ENCODE results near the gene GNB1. TPM values are rescaled to one million over a fixed set of nuclear protein-coding genes. Genes with fewer than 3 reads are reported as not detected.

The GNB1 gene
- total RNA-seq, 1 donor from 2014 or later = 328 TPM

DNA sequence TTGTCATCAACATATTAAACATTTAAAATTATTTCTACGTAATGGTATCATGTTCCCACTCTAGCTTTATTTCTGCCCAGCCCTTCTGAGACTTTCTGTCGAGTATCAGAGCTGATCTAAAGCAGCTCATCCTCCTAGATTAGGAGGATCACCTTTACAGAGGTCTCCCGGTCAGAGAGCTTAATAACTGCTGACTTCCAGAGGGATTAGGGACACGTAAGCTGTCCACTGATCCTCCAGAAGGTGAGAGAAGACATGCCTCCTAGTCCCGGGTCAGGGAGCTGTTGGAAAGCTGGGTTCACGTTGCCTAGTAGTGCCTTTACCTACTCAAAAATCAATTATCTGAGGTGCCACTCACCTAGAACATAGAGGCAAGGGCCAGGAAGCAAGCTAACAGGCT, 81.4 kb downstream of the GNB1 start:
- intact Hi-C loops (cut with DNase I) = no loop called here
- Histone ChIP-seq H3K4me3 (no peak overlapping the region), H3K27ac (no peak overlapping the region), H3K27me3 (no peaks in the 10 kb centered on the region), H3K4me1 (no peaks in the 10 kb centered on the region), H3K9me3 (no peaks in the 10 kb centered on the region), H3K36me3 (peaks cover 81% of the 10 kb centered on the region)
- DNase-seq (peak; percentile 6), ATAC-seq (no peak)
- TF ChIP-seq, protein P1, sequence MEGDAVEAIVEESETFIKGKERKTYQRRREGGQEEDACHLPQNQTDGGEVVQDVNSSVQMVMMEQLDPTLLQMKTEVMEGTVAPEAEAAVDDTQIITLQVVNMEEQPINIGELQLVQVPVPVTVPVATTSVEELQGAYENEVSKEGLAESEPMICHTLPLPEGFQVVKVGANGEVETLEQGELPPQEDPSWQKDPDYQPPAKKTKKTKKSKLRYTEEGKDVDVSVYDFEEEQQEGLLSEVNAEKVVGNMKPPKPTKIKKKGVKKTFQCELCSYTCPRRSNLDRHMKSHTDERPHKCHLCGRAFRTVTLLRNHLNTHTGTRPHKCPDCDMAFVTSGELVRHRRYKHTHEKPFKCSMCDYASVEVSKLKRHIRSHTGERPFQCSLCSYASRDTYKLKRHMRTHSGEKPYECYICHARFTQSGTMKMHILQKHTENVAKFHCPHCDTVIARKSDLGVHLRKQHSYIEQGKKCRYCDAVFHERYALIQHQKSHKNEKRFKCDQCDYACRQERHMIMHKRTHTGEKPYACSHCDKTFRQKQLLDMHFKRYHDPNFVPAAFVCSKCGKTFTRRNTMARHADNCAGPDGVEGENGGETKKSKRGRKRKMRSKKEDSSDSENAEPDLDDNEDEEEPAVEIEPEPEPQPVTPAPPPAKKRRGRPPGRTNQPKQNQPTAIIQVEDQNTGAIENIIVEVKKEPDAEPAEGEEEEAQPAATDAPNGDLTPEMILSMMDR (IDR thresholded peaks at IDR 0.05) = no peak

DNA sequence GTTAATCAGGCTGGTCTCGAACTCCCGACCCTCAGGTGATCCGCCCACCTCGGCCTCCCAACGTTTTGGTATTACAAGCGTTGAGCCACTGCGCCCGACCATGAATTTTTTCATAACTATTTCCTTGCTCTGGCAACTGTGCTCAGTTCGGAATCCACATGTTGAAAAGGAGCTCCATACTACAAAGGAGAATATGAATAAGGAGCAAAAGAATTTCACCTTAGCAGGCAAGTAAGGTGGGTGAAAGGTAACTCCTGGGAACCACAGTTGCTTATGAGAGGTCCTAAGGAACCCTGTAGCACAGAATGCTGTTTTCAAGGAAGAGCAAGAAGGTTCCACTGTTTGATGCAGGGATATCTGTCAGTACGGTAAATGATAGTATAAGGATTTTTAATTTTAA, 82.7 kb downstream of the GNB1 start:
- peaks cover 81% of the 10 kb centered on the region for H3K36me3 ChIP-seq
- no peak overlapping the region for H3K27ac ChIP-seq
- no peak for DNase-seq

DNA sequence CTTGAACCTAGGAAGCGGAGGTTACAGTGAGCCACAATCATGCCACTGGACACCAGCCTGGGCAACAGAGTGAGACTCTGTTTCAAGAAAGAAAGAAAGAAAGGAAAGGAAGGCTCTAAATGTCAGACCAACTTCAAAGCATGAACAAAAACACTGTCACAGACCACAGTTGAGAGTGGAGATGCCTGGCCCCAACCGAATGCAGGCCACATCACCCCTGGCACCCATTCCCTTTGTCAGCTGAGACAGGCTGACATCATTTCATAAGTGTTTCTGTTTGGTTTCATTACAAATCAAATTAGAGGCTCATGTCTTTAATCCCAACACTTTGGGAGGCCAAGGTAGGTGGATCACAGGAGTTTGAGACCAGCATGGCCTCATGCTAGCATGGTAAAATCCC, 84.0 kb downstream of the GNB1 start:
- intact Hi-C loops (cut with DNase I) = no loop called here
- peaks cover 87% of the 10 kb centered on the region for H3K36me3 ChIP-seq
- TF ChIP-seq, protein P1 (IDR thresholded peaks at IDR 0.05) = no peak
- no peak overlapping the region for H3K4me3 ChIP-seq
- H3K27ac ChIP-seq = no peak overlapping the region
- DNase-seq (no peak), ATAC-seq (no peak)
- H3K27me3 ChIP-seq = no peaks in the 10 kb centered on the region
- H3K9me3 ChIP-seq = no peaks in the 10 kb centered on the region
- no peaks in the 10 kb centered on the region for H3K4me1 ChIP-seq

More for the DNA sequence above, 82.7 kb downstream of the GNB1 start:
- TF ChIP-seq, protein P1 (IDR thresholded peaks at IDR 0.05) = no peak
- intact Hi-C loops (cut with DNase I) = no loop called here
- Histone ChIP-seq H3K4me1 (no peaks in the 10 kb centered on the region), H3K9me3 (no peaks in the 10 kb centered on the region), H3K27me3 (no peaks in the 10 kb centered on the region), H3K4me3 (no peak overlapping the region)
- ATAC-seq = no peak

DNA sequence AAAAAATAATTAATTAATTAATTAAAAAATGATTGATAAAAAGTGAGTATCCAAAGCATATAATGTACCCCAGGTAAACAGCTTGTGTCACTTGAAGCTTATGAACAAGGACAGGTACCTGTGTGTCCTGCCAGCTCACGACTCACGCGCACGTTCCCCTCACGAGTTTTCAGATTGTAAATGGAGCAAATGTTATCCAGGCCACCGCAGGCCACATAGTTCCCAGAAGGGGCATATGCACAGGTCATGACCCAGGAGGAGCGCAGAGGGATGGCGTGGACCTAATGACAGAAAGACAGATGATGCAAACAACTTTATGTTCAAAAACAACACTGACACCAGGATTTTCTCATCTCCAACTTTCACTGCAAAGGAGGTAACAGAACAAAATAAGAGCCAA, 86.6 kb downstream of the GNB1 start:
- Histone ChIP-seq H3K9me3 (no peaks in the 10 kb centered on the region), H3K4me3 (no peak overlapping the region), H3K27ac (no peak overlapping the region), H3K36me3 (peaks cover 90% of the 10 kb centered on the region), H3K27me3 (no peaks in the 10 kb centered on the region), H3K4me1 (no peaks in the 10 kb centered on the region)
- DNase-seq = peak; percentile 35
- TF ChIP-seq, protein P1 (IDR thresholded peaks at IDR 0.05) = no peak
- ATAC-seq = no peak
- intact Hi-C loops (cut with DNase I) = no loop called here

DNA sequence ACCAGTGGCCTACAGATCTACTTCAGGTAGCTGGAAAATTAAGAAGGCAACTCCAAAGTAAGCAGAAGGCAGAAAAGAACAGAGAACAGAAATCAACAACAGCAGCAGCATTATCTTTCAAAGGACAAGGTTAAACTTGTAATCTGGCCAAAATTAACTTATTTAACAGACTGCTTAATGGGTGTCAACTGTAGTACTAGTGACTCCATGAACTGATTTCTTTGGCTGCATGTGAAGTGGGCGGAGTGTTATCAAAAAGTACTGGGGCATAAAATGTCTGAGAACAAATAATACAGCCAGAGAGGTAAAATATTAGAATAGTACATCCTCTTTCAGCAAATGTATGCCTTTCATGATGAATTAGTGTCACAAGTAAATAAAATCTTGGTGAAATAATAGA, 88.0 kb downstream of the GNB1 start:
- Histone ChIP-seq H3K4me1 (no peaks in the 10 kb centered on the region), H3K9me3 (no peaks in the 10 kb centered on the region), H3K4me3 (no peak overlapping the region), H3K36me3 (peaks cover 92% of the 10 kb centered on the region), H3K27me3 (no peaks in the 10 kb centered on the region), H3K27ac (no peak overlapping the region)
- DNase-seq (no peak), ATAC-seq (no peak)
- intact Hi-C loops (cut with DNase I) = no loop called here
- TF ChIP-seq, protein P1 (IDR thresholded peaks at IDR 0.05) = no peak

DNA sequence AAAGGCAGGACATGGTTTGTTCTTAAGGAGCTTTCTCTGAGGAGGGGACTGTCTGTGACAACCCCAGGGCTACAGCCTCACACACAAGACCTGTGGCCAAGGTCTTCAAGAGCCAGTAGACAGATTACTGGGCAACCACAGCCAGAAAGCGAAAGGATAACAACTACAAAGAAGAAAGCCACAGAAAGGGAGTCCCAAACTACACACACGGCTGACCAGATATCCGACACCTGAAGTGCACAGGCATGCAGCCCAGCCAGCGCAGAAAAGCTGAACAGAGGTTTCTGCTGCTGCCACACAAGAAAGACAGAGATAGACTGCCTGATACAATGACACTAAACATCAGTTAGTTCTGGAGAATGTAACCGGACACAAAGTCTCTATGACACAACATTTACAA, 91.2 kb downstream of the GNB1 start:
- TF ChIP-seq, protein P1 (IDR thresholded peaks at IDR 0.05) = no peak
- Histone ChIP-seq H3K27ac (no peak overlapping the region), H3K36me3 (peaks cover 96% of the 10 kb centered on the region), H3K4me3 (no peak overlapping the region), H3K4me1 (no peaks in the 10 kb centered on the region), H3K9me3 (no peaks in the 10 kb centered on the region), H3K27me3 (no peaks in the 10 kb centered on the region)
- no peak for ATAC-seq
- DNase-seq = no peak
- intact Hi-C loops (cut with DNase I) = no loop called here
